ENCODE data around the gene SUMO3. TPM values are rescaled to one million over a fixed set of nuclear protein-coding genes. Genes with fewer than 3 reads are reported as not detected.

The SUMO3 gene
- polyA plus RNA-seq, 1 donor (not counting 4 experiments of a cell fraction or from before 2014, with no cell fraction given), result 115 TPM

DNA sequence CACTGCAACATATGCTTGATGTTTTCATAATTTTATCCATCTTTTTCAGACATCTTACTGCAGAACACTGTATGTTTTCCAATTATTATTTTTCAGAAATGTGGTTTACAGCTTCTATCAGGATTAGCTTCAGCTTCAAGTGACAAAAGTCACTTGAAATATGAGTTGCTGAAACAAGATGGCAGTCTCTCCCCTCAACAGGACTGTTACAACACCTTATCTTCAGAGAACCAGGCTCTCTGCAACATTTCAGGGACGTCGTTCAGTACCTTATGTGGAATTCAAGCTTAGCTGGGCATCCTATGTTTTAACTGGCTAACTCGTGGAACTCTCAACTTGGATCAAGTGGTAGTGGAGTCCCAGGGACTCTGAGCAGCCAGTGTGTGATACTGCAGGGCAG lies 14.2 kb downstream of the SUMO3 start:
- Histone ChIP-seq H2AFZ (ENCODE audit: control insufficient read depth, low read length) (no peak overlapping the region), H3K27ac (ENCODE audit: control insufficient read depth, insufficient read depth, low read length) (no peak overlapping the region), H3K36me3 (ENCODE audit: control insufficient read depth in 2 of 2, extremely low read depth in 1 of 2, insufficient read depth in 2 of 2, low read length in 2 of 2) (peaks cover 19 to 31% of the 10 kb centered on the region in 2 experiments), H3K4me3 (ENCODE audit: control insufficient read depth in 2 of 3, extremely low read depth in 1 of 3, insufficient read depth in 2 of 3, low read depth in 1 of 3, low read length in 3 of 3) (no peak overlapping the region), H3K9ac (ENCODE audit: control insufficient read depth, extremely low read depth, insufficient read depth, low read length) (no peak overlapping the region), H3K4me1 (ENCODE audit: control insufficient read depth, extremely low read depth, insufficient read depth, low read length) (peaks cover 17% of the 10 kb centered on the region), H3K9me1 (ENCODE audit: control insufficient read depth, extremely low read depth, insufficient read depth, low read length) (no peaks in the 10 kb centered on the region), H3K27me3 (ENCODE audit: control insufficient read depth, extremely low read depth, insufficient read depth, low read length) (no peaks in the 10 kb centered on the region), H3K9me3 (ENCODE audit: control insufficient read depth, low read depth, low read length) (no peaks in the 10 kb centered on the region), H3K4me2 (ENCODE audit: control insufficient read depth, extremely low read depth, insufficient read depth, low read depth, low read length) (no peak overlapping the region), H4K20me1 (ENCODE audit: control insufficient read depth, extremely low read depth, insufficient read depth, low read length) (peaks cover 6% of the 10 kb centered on the region), H3K79me2 (ENCODE audit: control insufficient read depth, insufficient read depth, low read length) (peaks cover 35% of the 10 kb centered on the region)
- dilution Hi-C loops (cut with MboI; ENCODE audit: extremely low pct_ligation_motif_present, low sequenced_read_pairs), result no loop called here
- FAIRE-seq (no peak), DNase-seq (ENCODE audit: low read depth, low spot score) (no peak)
- no peak for TF ChIP-seq EZH2 (IDR thresholded peaks at IDR 0.05; ENCODE audit: low read length)
- TF ChIP-seq, protein P1, sequence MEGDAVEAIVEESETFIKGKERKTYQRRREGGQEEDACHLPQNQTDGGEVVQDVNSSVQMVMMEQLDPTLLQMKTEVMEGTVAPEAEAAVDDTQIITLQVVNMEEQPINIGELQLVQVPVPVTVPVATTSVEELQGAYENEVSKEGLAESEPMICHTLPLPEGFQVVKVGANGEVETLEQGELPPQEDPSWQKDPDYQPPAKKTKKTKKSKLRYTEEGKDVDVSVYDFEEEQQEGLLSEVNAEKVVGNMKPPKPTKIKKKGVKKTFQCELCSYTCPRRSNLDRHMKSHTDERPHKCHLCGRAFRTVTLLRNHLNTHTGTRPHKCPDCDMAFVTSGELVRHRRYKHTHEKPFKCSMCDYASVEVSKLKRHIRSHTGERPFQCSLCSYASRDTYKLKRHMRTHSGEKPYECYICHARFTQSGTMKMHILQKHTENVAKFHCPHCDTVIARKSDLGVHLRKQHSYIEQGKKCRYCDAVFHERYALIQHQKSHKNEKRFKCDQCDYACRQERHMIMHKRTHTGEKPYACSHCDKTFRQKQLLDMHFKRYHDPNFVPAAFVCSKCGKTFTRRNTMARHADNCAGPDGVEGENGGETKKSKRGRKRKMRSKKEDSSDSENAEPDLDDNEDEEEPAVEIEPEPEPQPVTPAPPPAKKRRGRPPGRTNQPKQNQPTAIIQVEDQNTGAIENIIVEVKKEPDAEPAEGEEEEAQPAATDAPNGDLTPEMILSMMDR (optimal IDR thresholded peaks at IDR 0.05 in 1 of 3, IDR thresholded peaks at IDR 0.05 in 1 of 3, conservative IDR thresholded peaks at IDR 0.05 in 1 of 3; ENCODE audit: extremely low read depth in 1 of 3, insufficient read depth in 2 of 3, low read length in 3 of 3), result no peak

DNA sequence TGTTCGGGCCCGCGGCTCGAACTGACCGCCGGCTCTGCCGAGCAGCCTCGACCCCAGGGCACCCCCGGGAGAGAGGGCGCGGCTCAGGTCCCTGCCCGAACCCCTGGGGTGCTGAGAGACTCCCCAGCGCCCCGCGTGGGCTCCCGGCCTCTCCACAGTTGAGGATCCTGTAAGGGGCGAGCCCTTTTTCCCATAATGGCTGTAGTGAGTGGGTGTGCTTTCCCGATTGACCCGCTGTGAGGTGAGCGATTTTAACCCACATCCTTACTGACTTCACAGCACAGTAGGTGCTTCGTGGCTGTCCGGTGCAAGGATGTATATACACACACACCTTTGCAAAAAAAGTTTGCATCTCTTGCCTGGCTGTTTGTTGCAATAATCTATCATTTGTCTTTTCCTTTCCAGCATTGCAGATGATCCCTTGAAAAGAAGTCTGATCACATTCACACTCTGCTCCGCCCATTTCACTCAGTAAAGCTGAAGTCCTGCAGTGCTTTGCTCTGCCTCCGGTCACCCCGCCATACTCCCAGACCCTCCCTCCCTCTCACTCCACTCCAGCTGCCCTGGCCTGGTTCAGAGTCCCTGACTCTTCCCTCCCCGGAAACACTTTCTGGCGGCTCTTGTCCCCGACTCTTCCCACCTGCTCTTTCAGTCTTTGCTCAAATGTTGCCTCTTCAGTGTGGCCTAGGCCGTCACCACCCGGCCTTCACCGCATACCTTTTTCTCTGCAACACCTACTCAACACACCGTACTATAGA lies 15.3 kb downstream of the SUMO3 start:
- dilution Hi-C loops (cut with MboI; ENCODE audit: extremely low pct_ligation_motif_present, low sequenced_read_pairs), result no loop called here
- DNase-seq (ENCODE audit: low read depth, low spot score) (no peak), FAIRE-seq (no peak)
- no peaks in the 10 kb centered on the region for H3K9me3 ChIP-seq (ENCODE audit: control insufficient read depth, low read depth, low read length)
- H3K79me2 ChIP-seq (ENCODE audit: control insufficient read depth, insufficient read depth, low read length), result peaks cover 46% of the 10 kb centered on the region
- peak overlapping the region; percentile 39 for H3K27ac ChIP-seq (ENCODE audit: control insufficient read depth, insufficient read depth, low read length)
- H3K9ac ChIP-seq (ENCODE audit: control insufficient read depth, extremely low read depth, insufficient read depth, low read length), result peak overlapping the region; percentile 83
- no peak for TF ChIP-seq EZH2 (IDR thresholded peaks at IDR 0.05; ENCODE audit: low read length)
- TF ChIP-seq, protein P1 (optimal IDR thresholded peaks at IDR 0.05 in 1 of 3, IDR thresholded peaks at IDR 0.05 in 1 of 3, conservative IDR thresholded peaks at IDR 0.05 in 1 of 3; ENCODE audit: extremely low read depth in 1 of 3, insufficient read depth in 2 of 3, low read length in 3 of 3), result no peak
- H3K4me3 ChIP-seq (ENCODE audit: control insufficient read depth in 2 of 3, extremely low read depth in 1 of 3, insufficient read depth in 2 of 3, low read depth in 1 of 3, low read length in 3 of 3), result peak overlapping the region; percentile 72 to 99 (median 98)
- H2AFZ ChIP-seq (ENCODE audit: control insufficient read depth, low read length), result no peak overlapping the region
- H3K9me1 ChIP-seq (ENCODE audit: control insufficient read depth, extremely low read depth, insufficient read depth, low read length), result no peaks in the 10 kb centered on the region
- peaks cover 10% of the 10 kb centered on the region for H4K20me1 ChIP-seq (ENCODE audit: control insufficient read depth, extremely low read depth, insufficient read depth, low read length)
- H3K27me3 ChIP-seq (ENCODE audit: control insufficient read depth, extremely low read depth, insufficient read depth, low read length), result no peaks in the 10 kb centered on the region
- H3K4me2 ChIP-seq (ENCODE audit: control insufficient read depth, extremely low read depth, insufficient read depth, low read depth, low read length), result peak overlapping the region; percentile 75
- peaks cover 20 to 28% of the 10 kb centered on the region in 2 experiments for H3K36me3 ChIP-seq (ENCODE audit: control insufficient read depth in 2 of 2, extremely low read depth in 1 of 2, insufficient read depth in 2 of 2, low read length in 2 of 2)
- H3K4me1 ChIP-seq (ENCODE audit: control insufficient read depth, extremely low read depth, insufficient read depth, low read length), result peaks cover 17% of the 10 kb centered on the region
